ENCODE measurements around the gene OMA1.

DNA sequence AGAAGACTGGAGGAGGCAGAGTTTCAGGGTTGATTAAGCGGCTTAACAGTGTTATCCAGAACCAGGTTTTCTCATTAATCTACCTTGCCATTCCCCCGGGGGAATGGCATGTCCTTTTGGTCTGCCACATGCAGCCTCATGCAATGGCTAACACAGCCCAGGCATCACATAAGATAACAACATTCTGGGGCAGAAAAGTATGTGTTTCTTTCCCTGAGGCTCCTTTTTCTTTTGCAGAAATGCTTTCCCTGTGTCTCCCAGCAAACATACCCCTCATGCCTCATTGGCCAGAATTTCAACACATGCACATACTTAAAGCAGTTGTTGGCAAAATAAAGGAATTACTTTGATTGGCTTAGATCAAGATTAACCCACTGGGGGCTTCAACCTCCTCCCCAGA is 98.6 kb downstream of the OMA1 start:
- TF ChIP-seq, protein P1, sequence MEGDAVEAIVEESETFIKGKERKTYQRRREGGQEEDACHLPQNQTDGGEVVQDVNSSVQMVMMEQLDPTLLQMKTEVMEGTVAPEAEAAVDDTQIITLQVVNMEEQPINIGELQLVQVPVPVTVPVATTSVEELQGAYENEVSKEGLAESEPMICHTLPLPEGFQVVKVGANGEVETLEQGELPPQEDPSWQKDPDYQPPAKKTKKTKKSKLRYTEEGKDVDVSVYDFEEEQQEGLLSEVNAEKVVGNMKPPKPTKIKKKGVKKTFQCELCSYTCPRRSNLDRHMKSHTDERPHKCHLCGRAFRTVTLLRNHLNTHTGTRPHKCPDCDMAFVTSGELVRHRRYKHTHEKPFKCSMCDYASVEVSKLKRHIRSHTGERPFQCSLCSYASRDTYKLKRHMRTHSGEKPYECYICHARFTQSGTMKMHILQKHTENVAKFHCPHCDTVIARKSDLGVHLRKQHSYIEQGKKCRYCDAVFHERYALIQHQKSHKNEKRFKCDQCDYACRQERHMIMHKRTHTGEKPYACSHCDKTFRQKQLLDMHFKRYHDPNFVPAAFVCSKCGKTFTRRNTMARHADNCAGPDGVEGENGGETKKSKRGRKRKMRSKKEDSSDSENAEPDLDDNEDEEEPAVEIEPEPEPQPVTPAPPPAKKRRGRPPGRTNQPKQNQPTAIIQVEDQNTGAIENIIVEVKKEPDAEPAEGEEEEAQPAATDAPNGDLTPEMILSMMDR (IDR thresholded peaks at IDR 0.05), result no peak
- TF ChIP-seq EP300 (IDR thresholded peaks at IDR 0.05) (no peak), POLR2A (IDR thresholded peaks at IDR 0.05) (no peak)
